ENCODE data around the gene NOVA2.

- TF ChIP-seq CTCF (IDR thresholded peaks at IDR 0.05 in 8 of 11, conservative IDR thresholded peaks at IDR 0.05 in 3 of 11): no peak
- TF ChIP-seq POLR2A (IDR thresholded peaks at IDR 0.05): no peak
Observed at GRCh38 chr19:45889210-45889885, 84.3 kb downstream of the NOVA2 start.
